D341Med (cell line): ENCODE results near the gene IL15RA.
"Not testable (repeated sequence)": the region's sequence is repeated elsewhere in the genome, so short reads cannot be mapped to it uniquely, and the experiment has no call there.

Experiments used
- DNase-seq: peaks from one replicate; pipeline ENCODE4 v3.0.0; 2012; ENCODE audit warnings: low spot score

Gene IL15RA

DNA sequence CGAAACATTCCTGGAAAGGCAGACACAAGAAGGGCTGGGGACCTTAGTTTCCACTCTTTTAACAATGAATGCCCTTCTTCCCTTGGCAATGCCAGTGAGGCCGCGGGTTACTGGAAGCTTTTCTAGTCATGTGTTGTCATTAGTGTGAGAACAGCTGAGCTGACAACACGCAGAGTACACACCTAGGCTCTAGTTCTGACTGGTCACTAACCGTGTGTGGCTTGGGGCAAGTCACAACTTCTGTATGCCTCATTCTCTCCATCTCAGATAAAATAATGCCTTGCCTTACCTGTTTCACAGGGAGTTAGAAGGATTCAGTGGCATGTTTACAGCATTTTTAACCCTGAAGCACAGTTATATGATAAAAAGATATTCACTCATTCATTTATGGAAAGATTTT is 55.6 kb downstream of the IL15RA start:
- no peak for DNase-seq

DNA sequence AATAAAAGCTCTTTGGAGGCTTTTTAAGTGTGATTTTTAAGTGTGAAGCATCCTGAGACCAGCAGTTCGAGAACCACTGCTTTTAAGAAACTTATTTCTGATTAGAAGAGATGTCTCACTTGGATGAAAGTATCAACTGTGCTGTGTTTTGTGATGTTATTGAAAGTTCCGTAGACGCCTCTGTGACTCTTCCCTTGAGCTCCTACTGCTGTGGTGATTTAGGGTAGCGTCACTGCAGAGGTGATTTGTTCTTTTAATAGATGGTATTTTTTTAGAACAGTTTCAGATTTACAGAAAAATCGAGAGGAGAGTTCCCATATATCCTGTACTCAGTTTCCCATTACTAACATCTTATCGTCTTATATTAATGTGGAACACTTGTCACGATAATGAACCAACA is 57.8 kb downstream of the IL15RA start:
- DNase-seq = no peak

DNA sequence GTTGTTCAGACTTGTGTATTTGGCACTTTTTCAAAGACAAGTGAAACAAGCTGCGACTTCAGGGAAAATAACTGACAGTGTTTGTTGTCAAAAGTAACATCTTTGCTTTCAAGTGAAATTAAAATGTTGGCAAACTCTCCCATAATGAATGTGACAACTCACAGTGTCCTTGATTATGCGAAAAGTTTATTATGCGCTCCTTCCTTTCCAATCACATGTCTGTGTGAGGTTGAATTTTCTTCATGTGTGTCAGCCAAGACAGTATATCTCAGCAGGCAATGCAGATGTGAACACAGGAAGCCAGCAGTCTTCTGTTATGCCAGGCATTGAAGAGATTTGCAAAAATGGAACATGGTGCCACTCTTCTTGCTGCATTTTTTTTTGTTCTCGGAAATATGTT is 58.6 kb downstream of the IL15RA start:
- DNase-seq = no peak

DNA sequence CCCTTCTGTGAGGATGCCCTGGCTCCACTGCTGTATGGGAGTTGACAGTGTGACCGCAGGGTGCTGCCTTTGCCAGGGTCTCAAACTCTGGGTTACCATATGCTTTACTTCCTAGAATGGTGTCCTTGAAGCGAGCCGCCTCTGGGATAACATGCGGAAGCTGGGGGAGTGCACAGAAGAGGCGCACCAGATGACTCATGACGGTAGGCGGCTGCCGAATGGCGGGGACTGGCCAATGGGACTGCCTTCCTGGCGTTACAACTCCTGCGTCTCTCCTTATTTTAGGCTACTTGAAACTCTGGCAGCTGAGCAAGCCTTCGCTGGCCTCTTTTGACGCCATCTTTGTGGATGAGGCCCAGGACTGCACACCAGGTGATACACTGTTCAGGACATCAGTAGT is 60.0 kb downstream of the IL15RA start:
- no peak for DNase-seq

GRCh38 chr10:5915451-5915850 is 61.9 kb downstream of the IL15RA start:
- no peak for DNase-seq

- DNase-seq = no peak
Observed at GRCh38 chr10:5913736-5914135, 63.6 kb downstream of the IL15RA start.

DNA sequence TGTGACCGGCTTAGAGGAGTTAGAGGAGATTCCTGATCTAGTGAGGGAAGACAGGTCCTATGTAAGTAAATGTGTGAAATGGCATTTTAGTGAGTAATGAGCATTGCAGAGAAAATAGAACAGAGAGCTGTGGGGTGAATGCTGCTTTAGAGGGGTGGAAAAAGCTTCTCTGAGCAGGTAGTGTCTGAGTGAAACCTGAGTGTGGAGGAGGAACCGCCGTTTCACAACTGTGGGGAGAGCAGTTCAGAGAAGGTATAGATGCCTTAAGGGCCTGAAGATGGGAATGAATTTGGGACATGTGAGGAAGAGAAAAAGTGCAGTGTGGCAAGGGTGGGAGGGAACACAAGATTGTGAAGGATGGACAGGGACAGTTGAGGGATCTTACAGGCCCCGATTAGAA is 65.7 kb downstream of the IL15RA start:
- no peak for DNase-seq

DNA sequence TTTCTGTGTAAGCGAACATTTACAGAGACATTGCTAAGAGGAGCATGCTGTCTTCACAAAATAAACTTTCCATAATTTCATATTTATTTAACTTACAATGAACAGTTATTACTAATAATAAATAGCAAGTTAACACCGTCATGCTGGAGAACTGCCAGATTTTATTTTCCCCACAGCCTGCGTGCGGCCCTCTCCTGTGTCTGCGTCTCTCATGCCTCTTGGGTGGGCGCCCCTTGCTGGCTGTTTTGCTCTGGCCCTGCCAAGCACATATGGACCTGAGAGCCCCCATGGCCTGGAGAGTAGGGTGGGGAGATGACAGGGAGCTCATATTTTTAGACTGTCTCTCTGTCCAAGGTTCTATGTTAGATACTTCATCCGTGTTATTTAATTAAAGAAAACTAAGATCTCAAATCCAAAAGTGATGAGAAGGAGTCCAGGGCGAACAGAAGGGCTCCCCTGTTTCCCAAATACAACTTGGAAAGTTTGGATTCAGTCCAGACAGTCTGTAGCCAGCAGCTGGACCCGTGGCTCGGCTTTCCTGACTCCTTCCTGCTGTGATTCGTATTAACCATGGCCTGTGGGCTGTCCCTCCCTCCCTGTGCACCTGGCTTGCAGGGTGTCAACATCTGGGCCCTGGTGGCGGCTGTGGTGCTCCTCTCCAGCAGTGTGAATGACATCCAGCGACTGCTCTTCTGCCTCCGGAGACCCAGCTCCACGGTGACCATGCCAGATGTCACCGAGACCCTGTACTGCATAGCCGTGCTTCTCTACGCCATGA is 66.8 kb downstream of the IL15RA start:
- no peak for DNase-seq

GRCh38 chr10:5908676-5909075 is 68.7 kb downstream of the IL15RA start:
- DNase-seq = not testable (repeated sequence)

GRCh38 chr10:5906651-5907050 is 70.7 kb downstream of the IL15RA start:
- DNase-seq = no peak

DNA sequence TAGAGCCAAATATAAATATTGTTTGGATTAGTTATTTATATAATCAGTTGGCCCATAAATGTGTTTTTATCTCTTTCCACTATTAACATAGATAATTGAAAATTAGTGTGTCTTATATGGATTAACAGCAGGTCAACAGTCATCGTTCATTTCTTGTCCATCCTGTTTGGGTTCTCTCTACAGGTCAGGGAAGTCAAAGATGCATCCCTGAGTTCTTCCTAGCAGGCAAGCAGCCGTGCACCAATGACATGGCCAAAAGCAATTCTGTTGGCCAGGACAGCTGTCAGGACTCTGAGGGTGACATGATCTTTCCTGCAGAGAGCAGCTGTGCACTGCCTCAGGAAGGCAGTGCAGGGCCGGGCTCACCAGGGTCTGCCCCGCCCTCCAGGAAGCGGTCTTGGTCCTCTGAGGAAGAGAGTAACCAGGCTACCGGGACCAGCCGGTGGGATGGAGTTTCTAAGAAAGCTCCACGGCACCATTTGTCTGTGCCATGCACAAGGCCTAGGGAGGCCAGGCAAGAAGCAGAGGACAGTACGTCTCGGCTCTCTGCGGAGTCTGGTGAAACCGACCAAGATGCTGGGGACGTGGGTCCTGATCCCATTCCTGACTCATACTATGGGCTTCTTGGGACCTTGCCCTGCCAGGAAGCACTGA is 71.4 kb downstream of the IL15RA start:
- no peak for DNase-seq

GRCh38 chr10:5904227-5904626 is 73.1 kb downstream of the IL15RA start:
- DNase-seq = no peak

- DNase-seq = no peak
Observed at GRCh38 chr10:5903563-5903962, 73.8 kb downstream of the IL15RA start.

DNA sequence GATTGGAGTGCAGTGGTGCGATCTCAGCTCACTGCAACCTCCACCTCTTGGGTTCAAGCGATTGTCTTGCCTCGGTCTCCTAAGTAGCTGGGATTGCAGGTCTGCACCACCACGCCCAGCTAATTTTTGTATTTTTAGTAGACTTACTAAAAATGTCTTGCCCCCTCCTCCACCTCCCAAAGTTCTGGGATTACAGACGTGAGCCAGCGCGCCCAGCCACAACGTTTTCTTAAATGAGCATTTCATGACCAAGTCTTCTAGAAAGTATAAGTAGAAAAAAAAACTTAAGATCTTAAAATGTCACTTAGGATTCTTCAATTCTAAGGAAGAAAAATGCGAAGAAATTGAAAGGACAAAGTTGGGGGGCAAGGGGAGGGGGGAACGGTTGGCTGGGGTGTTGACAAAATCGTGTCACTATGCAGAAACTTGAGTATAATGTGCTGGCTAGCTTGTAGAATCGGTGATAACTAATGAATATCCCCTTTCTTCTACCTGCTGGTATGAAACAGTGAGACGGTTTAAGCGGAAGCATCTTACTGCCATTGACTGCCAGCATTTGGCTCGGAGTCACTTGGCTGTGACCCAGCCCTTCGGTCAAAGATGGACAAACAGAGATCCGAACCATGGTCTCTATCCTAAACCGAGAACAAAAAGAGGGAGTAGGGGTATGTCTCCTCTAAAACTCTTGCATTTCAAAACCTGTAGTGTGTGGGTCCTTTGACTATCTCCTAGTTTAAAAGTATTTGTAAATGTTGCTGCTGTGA is 74.7 kb downstream of the IL15RA start:
- DNase-seq = no peak
